ENCODE data around the gene PDZD4.

GRCh38 chrX:153845195-153845594 is 14.9 kb upstream of the PDZD4 start:
- TF ChIP-seq POLR2A (IDR thresholded peaks at IDR 0.05; ENCODE audit: low read length) (no peak), GATA1 (IDR thresholded peaks at IDR 0.05; ENCODE audit: low read depth, low read length) (no peak)

Measured in erythroblast (primary cell).